ENCODE data around the gene ZNF318.
"Not testable (repeated sequence)": the region's sequence is repeated elsewhere in the genome, so short reads cannot be mapped to it uniquely, and the experiment has no call there.

ZNF318 gene, protein sequence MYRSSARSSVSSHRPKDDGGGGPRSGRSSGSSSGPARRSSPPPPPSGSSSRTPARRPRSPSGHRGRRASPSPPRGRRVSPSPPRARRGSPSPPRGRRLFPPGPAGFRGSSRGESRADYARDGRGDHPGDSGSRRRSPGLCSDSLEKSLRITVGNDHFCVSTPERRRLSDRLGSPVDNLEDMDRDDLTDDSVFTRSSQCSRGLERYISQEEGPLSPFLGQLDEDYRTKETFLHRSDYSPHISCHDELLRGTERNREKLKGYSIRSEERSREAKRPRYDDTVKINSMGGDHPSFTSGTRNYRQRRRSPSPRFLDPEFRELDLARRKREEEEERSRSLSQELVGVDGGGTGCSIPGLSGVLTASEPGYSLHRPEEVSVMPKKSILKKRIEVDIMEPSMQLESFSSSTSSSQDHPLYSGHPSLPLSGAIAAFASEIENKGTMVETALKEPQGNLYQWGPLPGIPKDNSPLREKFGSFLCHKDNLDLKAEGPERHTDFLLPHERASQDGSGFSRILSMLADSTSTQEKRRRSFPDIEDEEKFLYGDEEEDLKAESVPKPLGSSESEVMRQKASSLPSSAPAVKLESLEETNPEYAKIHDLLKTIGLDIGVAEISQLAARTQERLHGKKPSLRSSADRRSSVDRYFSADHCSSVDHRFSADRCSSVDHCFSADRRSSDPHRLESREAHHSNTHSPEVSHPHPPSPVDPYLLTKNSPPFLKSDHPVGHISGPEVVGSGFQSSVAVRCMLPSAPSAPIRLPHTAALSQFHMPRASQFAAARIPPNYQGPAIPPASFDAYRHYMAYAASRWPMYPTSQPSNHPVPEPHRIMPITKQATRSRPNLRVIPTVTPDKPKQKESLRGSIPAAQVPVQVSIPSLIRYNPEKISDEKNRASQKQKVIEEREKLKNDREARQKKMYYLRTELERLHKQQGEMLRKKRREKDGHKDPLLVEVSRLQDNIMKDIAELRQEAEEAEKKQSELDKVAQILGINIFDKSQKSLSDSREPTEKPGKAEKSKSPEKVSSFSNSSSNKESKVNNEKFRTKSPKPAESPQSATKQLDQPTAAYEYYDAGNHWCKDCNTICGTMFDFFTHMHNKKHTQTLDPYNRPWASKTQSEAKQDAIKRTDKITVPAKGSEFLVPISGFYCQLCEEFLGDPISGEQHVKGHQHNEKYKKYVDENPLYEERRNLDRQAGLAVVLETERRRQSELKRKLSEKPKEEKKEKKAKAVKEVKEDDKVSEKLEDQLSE (N-terminal part only)

DNA sequence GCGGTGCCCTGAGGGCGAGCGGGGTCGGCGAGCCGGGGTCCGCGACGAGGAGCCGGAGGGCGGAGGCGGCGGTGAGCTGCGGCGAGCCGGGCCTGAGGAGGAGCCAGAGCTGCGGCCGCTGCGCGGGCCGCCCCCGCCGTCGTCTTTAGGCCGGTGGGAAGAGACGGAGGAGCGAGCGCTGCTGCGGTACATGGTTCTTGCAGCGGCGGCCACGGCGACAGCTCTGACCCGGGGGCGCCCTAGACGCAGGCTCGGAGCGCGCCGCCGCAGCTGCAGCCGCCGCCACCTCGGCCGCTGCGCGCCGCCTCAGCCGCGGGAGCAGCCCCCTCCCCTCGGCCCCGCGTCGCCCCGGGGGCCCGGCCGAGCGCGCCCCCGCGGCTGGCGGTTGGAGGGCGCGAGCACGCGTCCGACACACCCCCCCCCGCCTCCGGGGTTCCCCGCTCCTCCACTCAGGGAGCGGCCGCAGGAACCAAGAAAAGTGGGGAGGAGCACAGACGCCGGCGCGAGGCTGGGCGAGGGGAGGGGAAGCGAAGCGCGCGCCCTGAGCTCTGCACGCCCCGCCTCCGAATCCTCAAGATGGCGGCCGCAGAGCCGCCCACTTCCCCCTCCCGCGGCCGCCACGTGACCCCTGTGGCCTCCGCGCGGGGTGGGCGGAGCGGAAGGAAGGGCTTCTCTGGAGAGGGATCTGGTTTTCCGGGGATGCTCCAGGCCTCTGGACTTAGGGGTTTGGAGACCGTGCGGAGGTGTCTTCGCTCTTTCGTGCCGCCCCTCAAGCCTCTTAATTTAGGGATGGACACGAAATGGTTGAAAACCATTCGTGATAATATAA, at the start of gene ZNF318:
TSS of gene ZNF318 (minus strand) at position 474 of the 829 bp plus-strand sequence. CDS start at position 192, 282 bp downstream.
- H3K4me3 ChIP-seq (ENCODE audit: low read depth, low read length), result peak within 1 kb of the TSS; percentile 72
- peak; percentile 98 for DNase-seq (ENCODE audit: low read depth)
- TF ChIP-seq, protein P1, sequence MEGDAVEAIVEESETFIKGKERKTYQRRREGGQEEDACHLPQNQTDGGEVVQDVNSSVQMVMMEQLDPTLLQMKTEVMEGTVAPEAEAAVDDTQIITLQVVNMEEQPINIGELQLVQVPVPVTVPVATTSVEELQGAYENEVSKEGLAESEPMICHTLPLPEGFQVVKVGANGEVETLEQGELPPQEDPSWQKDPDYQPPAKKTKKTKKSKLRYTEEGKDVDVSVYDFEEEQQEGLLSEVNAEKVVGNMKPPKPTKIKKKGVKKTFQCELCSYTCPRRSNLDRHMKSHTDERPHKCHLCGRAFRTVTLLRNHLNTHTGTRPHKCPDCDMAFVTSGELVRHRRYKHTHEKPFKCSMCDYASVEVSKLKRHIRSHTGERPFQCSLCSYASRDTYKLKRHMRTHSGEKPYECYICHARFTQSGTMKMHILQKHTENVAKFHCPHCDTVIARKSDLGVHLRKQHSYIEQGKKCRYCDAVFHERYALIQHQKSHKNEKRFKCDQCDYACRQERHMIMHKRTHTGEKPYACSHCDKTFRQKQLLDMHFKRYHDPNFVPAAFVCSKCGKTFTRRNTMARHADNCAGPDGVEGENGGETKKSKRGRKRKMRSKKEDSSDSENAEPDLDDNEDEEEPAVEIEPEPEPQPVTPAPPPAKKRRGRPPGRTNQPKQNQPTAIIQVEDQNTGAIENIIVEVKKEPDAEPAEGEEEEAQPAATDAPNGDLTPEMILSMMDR (conservative IDR thresholded peaks at IDR 0.05; ENCODE audit: low read depth, low read length), result no peak

DNA sequence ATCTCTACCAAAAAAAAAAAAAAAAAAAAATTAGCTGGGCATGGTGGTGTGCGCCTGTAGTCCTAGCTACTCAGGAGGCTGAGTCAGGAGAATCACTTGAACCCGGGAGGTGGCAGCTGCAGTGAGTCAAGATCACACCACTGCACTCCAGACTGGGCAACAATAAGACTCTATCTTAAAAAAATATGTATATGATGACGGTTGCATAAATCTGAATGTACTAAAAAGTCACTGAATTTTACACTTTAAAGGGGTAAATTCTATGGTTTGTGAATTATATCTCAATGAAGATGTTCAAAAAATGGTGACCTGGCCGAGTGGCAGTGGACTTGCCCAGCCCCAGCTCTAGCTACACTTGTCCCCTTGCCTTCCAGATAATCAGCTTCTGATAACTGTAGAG, 47.5 kb upstream of the ZNF318 start:
- TF ChIP-seq, protein P1 (conservative IDR thresholded peaks at IDR 0.05; ENCODE audit: low read depth, low read length), result no peak
- H3K4me3 ChIP-seq (ENCODE audit: low read depth, low read length), result no peak overlapping the region
- no peak for DNase-seq (ENCODE audit: low read depth)

DNA sequence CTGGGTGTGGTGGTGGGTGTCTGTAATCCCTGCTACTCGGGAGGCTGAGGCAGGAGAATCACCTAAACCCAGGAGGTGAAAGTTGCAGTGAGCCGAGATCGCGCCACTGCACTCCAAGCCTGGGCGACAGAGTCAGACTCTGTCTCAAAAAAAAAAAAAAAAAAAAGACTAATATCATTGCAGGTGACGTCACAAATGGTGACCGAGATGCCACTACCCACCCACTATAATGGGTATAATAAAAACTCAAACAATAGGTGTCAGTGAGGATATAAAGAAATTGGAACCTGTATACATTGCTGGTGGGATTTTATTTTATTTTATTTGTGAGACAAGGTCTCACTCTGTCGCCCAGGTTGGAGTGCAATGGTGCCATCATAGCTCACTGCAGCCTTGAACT, 45.8 kb upstream of the ZNF318 start:
- H3K4me3 ChIP-seq (ENCODE audit: low read depth, low read length); DNase-seq (ENCODE audit: low read depth): not testable (repeated sequence)

DNA sequence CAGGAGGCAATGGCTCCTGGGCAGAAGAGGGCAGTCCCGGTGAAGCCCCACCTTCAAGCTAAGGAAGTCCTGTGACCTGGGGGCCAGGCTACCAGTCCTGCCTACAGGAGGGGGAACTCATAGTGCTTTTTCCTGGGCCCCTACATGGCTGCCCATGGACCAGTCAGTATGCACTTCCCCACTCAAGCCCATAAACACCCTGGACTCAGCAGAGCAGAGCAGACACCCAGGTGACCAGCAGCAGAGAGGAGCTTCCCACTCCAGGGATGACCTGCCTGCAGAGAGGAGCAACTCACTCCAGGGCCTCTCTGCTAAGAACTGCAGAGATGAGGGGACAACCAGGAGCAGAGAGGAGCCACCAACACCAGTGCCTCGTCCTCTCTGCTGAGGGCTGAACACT, 43.6 kb upstream of the ZNF318 start:
- H3K4me3 ChIP-seq (ENCODE audit: low read depth, low read length), result no peak overlapping the region
- TF ChIP-seq, protein P1 (conservative IDR thresholded peaks at IDR 0.05; ENCODE audit: low read depth, low read length), result no peak
- no peak for DNase-seq (ENCODE audit: low read depth)

DNA sequence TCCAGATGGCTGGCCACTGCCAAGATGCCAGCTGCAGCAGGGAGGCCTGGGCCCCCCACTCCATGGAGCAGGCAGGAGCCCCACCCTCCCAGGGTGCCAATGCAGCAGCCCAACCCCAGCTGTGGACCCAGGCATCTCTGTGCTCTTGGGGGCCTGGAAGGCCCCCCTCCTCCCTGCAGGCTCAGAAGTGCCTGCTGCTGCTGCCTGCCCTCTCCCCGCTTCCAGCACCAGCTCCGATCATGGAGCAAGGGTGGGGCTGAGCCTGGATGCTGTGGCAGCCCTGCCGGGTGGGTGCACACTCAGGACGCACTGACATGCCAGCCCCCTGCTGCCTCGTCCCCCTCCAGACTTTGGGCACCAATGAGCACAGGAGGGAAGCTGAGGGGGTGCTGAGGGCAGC, 43.1 kb upstream of the ZNF318 start:
- no peak for DNase-seq (ENCODE audit: low read depth)
- TF ChIP-seq, protein P1 (conservative IDR thresholded peaks at IDR 0.05; ENCODE audit: low read depth, low read length), result no peak
- H3K4me3 ChIP-seq (ENCODE audit: low read depth, low read length), result no peak overlapping the region

DNA sequence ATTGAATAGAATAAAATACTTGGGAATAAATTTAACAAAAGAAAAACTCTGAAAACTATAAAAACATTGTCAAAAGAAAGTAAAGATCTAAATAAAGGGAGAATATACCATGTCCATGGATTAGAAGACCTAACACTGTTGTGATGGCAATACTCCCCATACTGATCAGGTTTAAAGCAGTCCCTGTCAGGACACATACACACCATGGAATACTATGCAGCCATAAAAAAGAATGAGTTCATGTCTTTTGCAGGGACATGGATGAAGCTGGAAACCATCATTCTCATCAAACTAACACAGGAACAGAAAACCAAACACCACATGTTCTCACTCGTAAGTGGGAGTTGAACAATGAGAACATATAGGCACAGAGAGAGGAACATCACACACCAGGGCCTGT, 41.3 kb upstream of the ZNF318 start:
- not testable (repeated sequence) for DNase-seq (ENCODE audit: low read depth); H3K4me3 ChIP-seq (ENCODE audit: low read depth, low read length)

DNA sequence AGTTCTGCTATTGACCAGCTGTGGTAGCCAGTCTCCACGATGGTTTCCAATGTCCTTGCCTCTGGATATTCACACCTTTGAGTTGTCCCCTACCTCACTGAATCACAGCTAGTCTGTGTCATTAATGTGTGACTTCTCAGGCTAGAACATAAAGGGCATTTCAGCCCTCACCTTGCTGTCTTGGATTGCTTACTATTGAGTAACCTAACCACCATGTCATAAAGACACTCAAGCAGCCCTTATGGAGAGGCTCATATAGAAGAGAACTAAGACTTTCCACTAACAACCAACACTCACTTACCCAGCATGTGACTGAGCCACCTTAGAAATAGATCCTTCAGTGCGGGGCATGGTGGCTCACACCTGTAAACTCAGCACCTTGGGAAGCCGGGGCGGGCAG, 38.8 kb upstream of the ZNF318 start:
- H3K4me3 ChIP-seq (ENCODE audit: low read depth, low read length), result no peak overlapping the region
- TF ChIP-seq, protein P1 (conservative IDR thresholded peaks at IDR 0.05; ENCODE audit: low read depth, low read length), result no peak
- DNase-seq (ENCODE audit: low read depth), result no peak
